Colonic mucosa (tissue), 4 donors: ENCODE results near the gene FOS. TPM values are rescaled to one million over a fixed set of nuclear protein-coding genes. Genes with fewer than 3 reads are reported as not detected.

Experiments used
- DNase-seq: peaks from one replicate; pipeline ENCODE4 v3.0.0-alpha.2; 2020
- H3K27ac ChIP-seq: fragments of 200-600 bp; one replicate; pipeline ENCODE4 v1.8.0; 2021
- H3K27me3 ChIP-seq: fragments of 200-600 bp; one replicate; pipeline ENCODE4 v1.8.0; 2021
- H3K36me3 ChIP-seq: fragments of 200-600 bp; one replicate; pipeline ENCODE4 v1.8.0; 2021
- H3K4me1 ChIP-seq: fragments of 200-600 bp; one replicate; pipeline ENCODE4 v1.8.0; 2021; ENCODE audit warnings: mild to moderate bottlenecking
- H3K4me3 ChIP-seq: fragments of 200-600 bp; one replicate; pipeline ENCODE4 v1.8.0; 2021
- H3K9ac ChIP-seq, 2 donors: one replicate each; pipeline ENCODE4 v1.7.0; 2013; ENCODE audit warnings: control low read depth in 2 of 2, low read depth in 2 of 2, low read length in 2 of 2
- H3K9me3 ChIP-seq: fragments of 200-600 bp; one replicate; pipeline ENCODE4 v1.8.0; 2021
- intact Hi-C: fragments of 100-400 bp; cut with DNase I; formaldehyde crosslinking; loops from one replicate; pipeline ENCODE4 v1.14.1; 2022
- total RNA-seq, 2 donors: library from RNA; stranded (reverse); fragmentation: NEBNext Ultra II Directional in 1 of 2; extraction: Animal tissue kit (Norgen Biotek cat#: 25700) in 1 of 2; gene quantifications; one replicate each; pipeline ENCODE4 v1.2.1, GENCODE V29; 2021
- TF ChIP-seq, protein P1 (sequence below): fragments of 200-600 bp; IDR thresholded peaks from one replicate; pipeline ENCODE4 v1.8.0; 2022; ENCODE audit warnings: antibody characterized with exemption, mild to moderate bottlenecking
- donor health status: healthy.
- donor health status: DM: no; HTN: no; CAD: no.
- donor health status: DM: no; HTN: no; CAD: no.

Gene FOS
- total RNA-seq, 2 donors from 2014 or later, result 86.9 to 98.4 TPM

DNA sequence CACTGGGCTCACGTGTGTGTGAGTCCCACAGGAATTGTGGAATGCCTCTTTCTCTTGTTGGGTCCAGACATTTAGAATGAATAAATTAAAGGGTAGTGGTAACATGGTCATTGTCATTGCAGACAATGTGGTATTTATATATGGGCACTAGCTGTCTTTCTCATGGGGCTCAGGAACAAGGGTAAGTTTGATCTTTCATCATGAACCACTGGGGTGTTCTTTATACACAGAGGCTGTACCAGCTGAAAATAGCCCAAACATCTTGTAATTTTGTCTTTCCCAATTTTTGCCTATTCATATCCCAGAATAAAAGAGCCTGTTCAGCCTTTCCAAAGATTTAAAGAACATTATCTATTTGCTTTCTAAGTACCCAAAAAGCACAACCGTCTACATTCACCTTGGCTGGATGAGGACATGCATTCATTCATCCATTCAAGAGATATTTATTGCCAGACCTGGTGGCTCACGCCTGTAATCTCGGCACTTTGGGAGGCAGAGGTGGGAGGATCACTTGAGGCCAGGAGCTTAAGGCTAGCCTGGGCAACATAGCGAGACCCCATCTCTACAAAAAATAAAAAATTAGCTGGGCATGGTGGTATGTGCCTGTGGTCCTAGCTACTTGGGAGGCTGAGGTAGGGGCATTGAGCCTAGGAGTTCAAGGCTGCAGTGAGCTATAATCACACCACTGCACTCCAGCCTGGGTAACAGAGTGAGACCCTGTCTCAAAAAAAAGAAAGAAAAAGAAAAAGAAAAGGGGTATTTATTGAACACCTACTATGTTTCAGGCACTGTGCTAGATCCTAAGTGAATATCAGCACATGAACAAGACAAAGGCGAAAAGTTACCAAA is 4.4 kb upstream of the FOS start:
- Histone ChIP-seq H3K9ac (peak overlapping the region in 1 of 2 donors; percentile 31), H3K4me3 (no peak overlapping the region), H3K27ac (peak overlapping the region; percentile 33), H3K36me3 (no peaks in the 10 kb centered on the region), H3K9me3 (no peaks in the 10 kb centered on the region), H3K27me3 (no peaks in the 10 kb centered on the region), H3K4me1 (peaks cover 3% of the 10 kb centered on the region)
- intact Hi-C loops, result no loop called here
- no peak for DNase-seq
- TF ChIP-seq, protein P1, sequence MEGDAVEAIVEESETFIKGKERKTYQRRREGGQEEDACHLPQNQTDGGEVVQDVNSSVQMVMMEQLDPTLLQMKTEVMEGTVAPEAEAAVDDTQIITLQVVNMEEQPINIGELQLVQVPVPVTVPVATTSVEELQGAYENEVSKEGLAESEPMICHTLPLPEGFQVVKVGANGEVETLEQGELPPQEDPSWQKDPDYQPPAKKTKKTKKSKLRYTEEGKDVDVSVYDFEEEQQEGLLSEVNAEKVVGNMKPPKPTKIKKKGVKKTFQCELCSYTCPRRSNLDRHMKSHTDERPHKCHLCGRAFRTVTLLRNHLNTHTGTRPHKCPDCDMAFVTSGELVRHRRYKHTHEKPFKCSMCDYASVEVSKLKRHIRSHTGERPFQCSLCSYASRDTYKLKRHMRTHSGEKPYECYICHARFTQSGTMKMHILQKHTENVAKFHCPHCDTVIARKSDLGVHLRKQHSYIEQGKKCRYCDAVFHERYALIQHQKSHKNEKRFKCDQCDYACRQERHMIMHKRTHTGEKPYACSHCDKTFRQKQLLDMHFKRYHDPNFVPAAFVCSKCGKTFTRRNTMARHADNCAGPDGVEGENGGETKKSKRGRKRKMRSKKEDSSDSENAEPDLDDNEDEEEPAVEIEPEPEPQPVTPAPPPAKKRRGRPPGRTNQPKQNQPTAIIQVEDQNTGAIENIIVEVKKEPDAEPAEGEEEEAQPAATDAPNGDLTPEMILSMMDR, result no peak

DNA sequence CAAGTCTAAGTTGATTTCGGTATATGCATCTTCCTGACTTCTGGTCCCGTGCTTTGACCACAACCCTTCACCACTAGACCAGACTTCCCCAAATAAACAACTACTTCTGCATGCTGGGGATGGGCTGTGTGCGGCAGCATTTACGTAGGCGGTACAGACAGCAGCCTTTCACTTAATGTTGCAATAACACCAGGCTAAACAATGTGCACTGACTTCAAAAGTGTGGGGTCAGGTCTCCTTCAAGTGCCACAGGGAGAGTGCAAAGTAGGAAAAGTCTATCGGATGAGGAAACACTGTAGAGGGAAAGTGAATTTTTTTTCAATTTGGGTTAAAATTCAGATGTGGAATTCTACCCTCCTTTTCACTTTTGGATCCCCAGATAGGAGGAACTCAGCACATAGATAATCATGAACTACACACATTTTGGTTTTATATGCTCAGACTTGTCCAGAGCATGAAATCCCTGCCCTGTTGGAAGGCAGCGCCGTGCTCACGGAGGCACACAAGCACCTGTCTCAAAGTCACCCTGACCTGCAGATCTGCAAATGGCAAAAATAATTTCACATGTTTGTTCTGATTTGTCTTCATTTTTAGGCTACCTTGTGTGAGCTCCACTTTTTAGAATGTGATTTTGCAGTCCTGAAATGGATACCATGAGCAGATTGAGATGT is 3.6 kb upstream of the FOS start:
- H3K9ac ChIP-seq, result peak overlapping the region in 1 of 2 donors; percentile 38
- intact Hi-C loops, result no loop called here
- no peaks in the 10 kb centered on the region for H3K36me3 ChIP-seq
- no peaks in the 10 kb centered on the region for H3K9me3 ChIP-seq
- TF ChIP-seq, protein P1, result no peak
- H3K27ac ChIP-seq, result peak overlapping the region; percentile 33
- H3K4me3 ChIP-seq, result no peak overlapping the region
- no peaks in the 10 kb centered on the region for H3K27me3 ChIP-seq
- DNase-seq, result peak; percentile 63
- H3K4me1 ChIP-seq, result no peaks in the 10 kb centered on the region

DNA sequence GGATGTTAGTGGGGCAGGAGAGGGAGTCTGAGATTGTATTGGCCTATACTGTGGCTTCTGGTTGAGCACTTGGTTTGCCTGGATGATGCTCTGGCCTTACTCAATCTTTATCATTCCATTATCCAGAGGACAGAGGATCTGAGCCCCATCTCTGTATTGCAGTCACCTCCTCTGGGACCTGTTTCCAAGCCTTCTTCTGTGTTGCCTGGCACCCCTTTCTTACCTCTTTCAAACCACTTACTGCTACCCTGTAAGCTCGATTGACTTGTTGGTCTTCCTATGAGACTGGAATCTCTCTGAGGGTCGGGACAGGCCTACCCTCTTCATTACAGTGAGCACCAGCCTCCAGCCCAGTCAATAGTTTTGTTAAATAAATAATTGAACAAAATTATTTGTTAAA is 3.0 kb upstream of the FOS start:
- Histone ChIP-seq H3K27me3 (no peaks in the 10 kb centered on the region), H3K4me3 (no peak overlapping the region), H3K9me3 (no peaks in the 10 kb centered on the region), H3K9ac (peak overlapping the region in 1 of 2 donors; percentile 38), H3K27ac (no peak overlapping the region), H3K36me3 (peaks cover under 1% of the 10 kb centered on the region), H3K4me1 (no peaks in the 10 kb centered on the region)
- TF ChIP-seq, protein P1, result no peak
- intact Hi-C loops, result no loop called here
- DNase-seq, result no peak

DNA sequence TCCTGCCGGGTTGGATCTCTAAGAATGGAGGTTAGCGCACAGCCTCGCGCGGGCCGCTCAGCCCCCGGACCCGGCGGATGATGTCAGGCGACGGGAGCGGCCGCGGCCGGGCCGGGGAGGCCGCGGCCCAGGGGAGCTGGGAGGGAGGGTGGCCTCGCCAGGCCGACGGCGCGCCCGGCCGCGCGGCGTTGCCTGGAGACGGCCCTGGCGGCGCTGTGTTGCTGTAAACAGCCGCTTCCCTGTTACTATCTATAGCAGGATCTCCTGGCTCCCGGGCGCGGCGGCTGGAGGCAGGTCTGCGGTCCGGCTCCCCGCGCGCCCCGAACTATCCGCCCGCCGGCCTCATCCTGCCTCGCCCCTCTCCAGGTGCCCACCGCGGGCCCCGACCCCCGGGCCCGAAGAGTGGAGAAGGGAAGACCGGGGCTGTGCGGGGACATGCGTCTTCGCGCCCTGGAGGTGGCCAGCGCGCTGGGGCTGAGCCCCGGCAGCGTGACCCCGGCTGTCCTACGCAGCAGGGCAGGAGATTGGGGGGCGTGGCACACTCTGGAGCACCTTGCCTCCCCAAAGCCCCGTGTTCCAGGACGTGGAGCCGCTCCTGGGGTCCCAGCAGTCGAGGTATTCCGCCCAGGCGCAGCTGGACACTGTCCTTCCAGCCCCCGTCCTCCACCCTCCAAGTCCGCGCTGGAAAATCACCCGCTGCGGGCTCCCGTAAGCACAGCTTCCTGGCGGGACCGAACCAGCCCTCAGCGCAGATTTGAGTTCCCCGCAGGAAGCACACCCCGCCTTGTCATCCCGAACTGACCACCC is 1.4 kb upstream of the FOS start:
- intact Hi-C loops, result no loop called here
- no peaks in the 10 kb centered on the region for H3K4me1 ChIP-seq
- no peaks in the 10 kb centered on the region for H3K9me3 ChIP-seq
- TF ChIP-seq, protein P1, result no peak
- H3K4me3 ChIP-seq, result peak overlapping the region; percentile 77
- peak overlapping the region; percentile 94 to 99 for H3K9ac ChIP-seq
- no peaks in the 10 kb centered on the region for H3K27me3 ChIP-seq
- peak overlapping the region; percentile 96 for H3K27ac ChIP-seq
- peaks cover 7% of the 10 kb centered on the region for H3K36me3 ChIP-seq
- DNase-seq, result peak; percentile 91

DNA sequence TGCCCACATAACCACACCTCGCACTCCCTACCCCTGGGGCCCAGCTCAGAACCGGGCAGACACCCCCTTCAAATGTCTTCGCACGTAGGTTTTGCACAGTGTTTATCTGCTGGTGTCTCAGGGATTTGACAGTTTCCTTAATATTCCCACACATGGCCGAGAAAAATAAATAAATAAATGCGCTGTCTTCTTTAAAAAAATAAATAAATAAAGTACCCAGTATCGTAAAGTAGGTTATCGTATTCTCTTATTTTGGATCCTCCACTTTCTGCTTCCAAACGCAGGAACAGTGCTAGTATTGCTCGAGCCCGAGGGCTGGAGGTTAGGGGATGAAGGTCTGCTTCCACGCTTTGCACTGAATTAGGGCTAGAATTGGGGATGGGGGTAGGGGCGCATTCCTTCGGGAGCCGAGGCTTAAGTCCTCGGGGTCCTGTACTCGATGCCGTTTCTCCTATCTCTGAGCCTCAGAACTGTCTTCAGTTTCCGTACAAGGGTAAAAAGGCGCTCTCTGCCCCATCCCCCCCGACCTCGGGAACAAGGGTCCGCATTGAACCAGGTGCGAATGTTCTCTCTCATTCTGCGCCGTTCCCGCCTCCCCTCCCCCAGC is 710 bp upstream of the FOS start:
- intact Hi-C loops, result no loop called here
- Histone ChIP-seq H3K4me1 (peaks cover 4% of the 10 kb centered on the region), H3K27ac (peak overlapping the region; percentile 96), H3K9ac (peak overlapping the region; percentile 94 to 99), H3K36me3 (peaks cover 7% of the 10 kb centered on the region), H3K27me3 (no peaks in the 10 kb centered on the region), H3K9me3 (no peaks in the 10 kb centered on the region), H3K4me3 (peak overlapping the region; percentile 77)
- TF ChIP-seq, protein P1, result no peak
- no peak for DNase-seq
